ENCODE measurements around the gene UNC79. TPM values are rescaled to one million over a fixed set of nuclear protein-coding genes. Genes with fewer than 3 reads are reported as not detected.

The UNC79 gene
- total RNA-seq, 1 donor from 2014 or later: 0.03 TPM

- no peak for DNase-seq (ENCODE audit: low spot score)
- H3K27ac Mint-ChIP-seq: no peak overlapping the region
- H3K36me3 Mint-ChIP-seq (ENCODE audit: low read depth): no peaks in the 10 kb centered on the region
- peaks cover 8% of the 10 kb centered on the region for H3K27me3 Mint-ChIP-seq (ENCODE audit: insufficient read depth)
- H3K9me3 Mint-ChIP-seq: no peaks in the 10 kb centered on the region
- H3K4me3 Mint-ChIP-seq: no peak overlapping the region
- H3K4me1 Mint-ChIP-seq (ENCODE audit: low read depth): no peaks in the 10 kb centered on the region
- intact Hi-C loops (cut with micrococcal nuclease): loop anchor here (1.0 kb wide), 3 partner anchors 238 to 481 kb away; no protein-coding TSS in a partner anchor
Measured at GRCh38 chr14:93655078-93655750, 224.5 kb downstream of the UNC79 start.

DNA sequence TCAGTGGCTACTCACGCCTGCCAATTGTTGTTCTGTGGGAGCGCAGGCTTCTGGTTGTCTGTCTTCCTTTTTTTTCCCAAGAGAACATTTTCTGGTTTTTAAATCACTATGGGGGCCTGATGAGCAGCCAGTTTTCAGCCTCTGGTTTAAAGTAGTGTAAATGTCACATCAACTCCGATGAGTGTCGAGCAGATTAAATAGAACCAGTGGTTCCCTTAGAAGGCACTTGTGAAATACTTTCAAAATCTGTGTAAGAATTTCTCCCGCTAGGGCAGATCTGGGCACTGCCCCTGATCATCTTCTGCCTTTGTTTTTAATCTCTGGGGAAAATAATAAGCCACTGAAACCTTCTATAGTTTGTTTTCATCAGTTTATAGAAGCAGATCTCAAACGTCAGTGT, 227.1 kb downstream of the UNC79 start:
- H3K27ac Mint-ChIP-seq: no peak overlapping the region
- H3K4me3 Mint-ChIP-seq: no peak overlapping the region
- DNase-seq (ENCODE audit: low spot score): no peak
- intact Hi-C loops (cut with micrococcal nuclease): no loop called here
- H3K36me3 Mint-ChIP-seq (ENCODE audit: low read depth): no peaks in the 10 kb centered on the region
- H3K9me3 Mint-ChIP-seq: no peaks in the 10 kb centered on the region
- H3K27me3 Mint-ChIP-seq (ENCODE audit: insufficient read depth): peaks cover 4% of the 10 kb centered on the region
- H3K4me1 Mint-ChIP-seq (ENCODE audit: low read depth): no peaks in the 10 kb centered on the region

DNA sequence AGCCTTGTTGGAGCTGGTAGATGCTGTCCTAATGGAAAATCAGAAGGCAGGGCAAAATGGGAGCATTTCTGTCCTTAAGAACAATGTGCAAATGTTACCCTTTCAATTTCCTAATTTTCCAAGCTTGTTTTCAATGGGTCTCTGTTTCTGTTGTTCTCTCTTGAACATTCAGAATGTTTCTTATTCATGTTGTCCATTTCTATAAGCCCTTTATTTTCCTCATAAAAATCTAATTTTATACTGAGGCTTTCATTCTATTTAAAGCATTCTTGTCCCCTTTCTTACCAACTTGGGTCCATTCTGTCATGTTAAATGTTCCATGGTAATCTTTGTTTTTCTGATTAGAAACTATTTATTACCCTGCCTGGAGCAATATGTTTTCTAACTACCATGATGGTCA, 232.6 kb downstream of the UNC79 start:
- Mint-ChIP-seq H3K36me3 (ENCODE audit: low read depth) (no peaks in the 10 kb centered on the region), H3K4me3 (no peak overlapping the region), H3K4me1 (ENCODE audit: low read depth) (no peaks in the 10 kb centered on the region), H3K27ac (no peak overlapping the region), H3K27me3 (ENCODE audit: insufficient read depth) (peaks cover 7% of the 10 kb centered on the region), H3K9me3 (peaks cover 30% of the 10 kb centered on the region)
- DNase-seq (ENCODE audit: low spot score): no peak
- intact Hi-C loops (cut with micrococcal nuclease): no loop called here

- Mint-ChIP-seq H3K27me3 (ENCODE audit: insufficient read depth) (peaks cover 7% of the 10 kb centered on the region), H3K9me3 (peaks cover 30% of the 10 kb centered on the region)
Measured at GRCh38 chr14:93665169-93665568, 234.4 kb downstream of the UNC79 start.

GRCh38 chr14:93669632-93670031, 238.9 kb downstream of the UNC79 start:
- Mint-ChIP-seq H3K27ac (no peak overlapping the region), H3K27me3 (ENCODE audit: insufficient read depth) (peaks cover 12% of the 10 kb centered on the region), H3K36me3 (ENCODE audit: low read depth) (no peaks in the 10 kb centered on the region), H3K4me3 (no peak overlapping the region), H3K9me3 (peaks cover 23% of the 10 kb centered on the region), H3K4me1 (ENCODE audit: low read depth) (no peaks in the 10 kb centered on the region)
- intact Hi-C loops (cut with micrococcal nuclease): no loop called here
- no peak for DNase-seq (ENCODE audit: low spot score)

More at GRCh38 chr14:93665169-93665568, 234.4 kb downstream of the UNC79 start:
- H3K4me3 Mint-ChIP-seq: no peak overlapping the region
- H3K27ac Mint-ChIP-seq: no peak overlapping the region
- H3K4me1 Mint-ChIP-seq (ENCODE audit: low read depth): no peaks in the 10 kb centered on the region
- intact Hi-C loops (cut with micrococcal nuclease): no loop called here
- H3K36me3 Mint-ChIP-seq (ENCODE audit: low read depth): no peaks in the 10 kb centered on the region
- no peak for DNase-seq (ENCODE audit: low spot score)

GRCh38 chr14:93674343-93674742, 243.6 kb downstream of the UNC79 start:
- H3K27ac Mint-ChIP-seq: no peak overlapping the region
- no peak for DNase-seq (ENCODE audit: low spot score)
- intact Hi-C loops (cut with micrococcal nuclease): no loop called here
- peaks cover 7% of the 10 kb centered on the region for H3K27me3 Mint-ChIP-seq (ENCODE audit: insufficient read depth)
- H3K9me3 Mint-ChIP-seq: no peaks in the 10 kb centered on the region
- no peaks in the 10 kb centered on the region for H3K36me3 Mint-ChIP-seq (ENCODE audit: low read depth)
- no peak overlapping the region for H3K4me3 Mint-ChIP-seq
- no peaks in the 10 kb centered on the region for H3K4me1 Mint-ChIP-seq (ENCODE audit: low read depth)

DNA sequence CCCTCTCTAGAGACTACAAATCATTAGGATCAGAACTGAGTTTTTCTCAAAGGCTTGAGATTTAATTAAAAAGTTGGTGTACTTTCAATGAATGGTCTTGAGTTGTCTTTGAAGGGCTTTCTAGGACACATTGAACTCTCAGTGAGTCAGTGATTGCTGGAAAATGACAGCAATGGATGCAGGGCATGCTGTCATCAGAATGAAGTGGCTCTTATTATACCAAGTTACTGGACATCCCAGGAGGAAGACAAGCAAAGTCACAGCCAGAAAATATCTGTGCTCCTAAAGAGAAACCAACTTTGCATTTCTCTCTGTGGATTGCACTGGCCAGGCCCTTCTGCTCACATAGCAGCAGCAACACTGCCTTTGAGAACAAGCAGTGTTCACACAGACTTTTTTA, 244.9 kb downstream of the UNC79 start:
- Mint-ChIP-seq H3K27ac (no peak overlapping the region), H3K4me1 (ENCODE audit: low read depth) (no peaks in the 10 kb centered on the region), H3K4me3 (no peak overlapping the region), H3K36me3 (ENCODE audit: low read depth) (no peaks in the 10 kb centered on the region), H3K27me3 (ENCODE audit: insufficient read depth) (peaks cover 12% of the 10 kb centered on the region), H3K9me3 (no peaks in the 10 kb centered on the region)
- no peak for DNase-seq (ENCODE audit: low spot score)
- intact Hi-C loops (cut with micrococcal nuclease): no loop called here

DNA sequence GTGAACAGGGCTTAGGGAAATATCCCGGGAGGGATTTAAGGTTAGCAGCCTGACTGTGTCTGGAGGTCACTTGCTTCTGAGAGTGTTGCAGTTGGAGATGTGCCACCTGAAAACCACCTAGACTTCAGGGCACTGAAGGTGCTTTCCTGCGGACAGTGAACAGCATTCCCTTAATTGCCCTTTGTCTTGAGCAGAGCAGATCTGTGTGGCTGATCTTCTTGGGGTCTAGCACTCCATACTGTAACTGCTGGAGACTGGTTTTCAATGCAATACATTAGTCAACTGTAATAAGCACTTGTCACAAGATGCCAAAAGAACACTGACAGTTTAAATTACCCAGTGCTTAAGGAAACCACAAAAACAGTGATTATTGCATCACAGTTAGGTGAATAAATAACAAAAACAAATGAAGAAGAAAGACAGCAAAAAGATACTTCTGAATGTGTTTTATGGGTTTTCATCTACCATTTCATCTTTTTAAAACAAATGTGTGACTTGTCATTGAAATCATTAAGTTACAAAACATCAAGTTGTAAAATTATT, 245.7 kb downstream of the UNC79 start:
- Mint-ChIP-seq H3K9me3 (no peaks in the 10 kb centered on the region), H3K36me3 (ENCODE audit: low read depth) (no peaks in the 10 kb centered on the region), H3K27ac (no peak overlapping the region), H3K4me1 (ENCODE audit: low read depth) (no peaks in the 10 kb centered on the region), H3K4me3 (no peak overlapping the region), H3K27me3 (ENCODE audit: insufficient read depth) (peaks cover 12% of the 10 kb centered on the region)
- intact Hi-C loops (cut with micrococcal nuclease): no loop called here
- DNase-seq (ENCODE audit: low spot score): no peak

DNA sequence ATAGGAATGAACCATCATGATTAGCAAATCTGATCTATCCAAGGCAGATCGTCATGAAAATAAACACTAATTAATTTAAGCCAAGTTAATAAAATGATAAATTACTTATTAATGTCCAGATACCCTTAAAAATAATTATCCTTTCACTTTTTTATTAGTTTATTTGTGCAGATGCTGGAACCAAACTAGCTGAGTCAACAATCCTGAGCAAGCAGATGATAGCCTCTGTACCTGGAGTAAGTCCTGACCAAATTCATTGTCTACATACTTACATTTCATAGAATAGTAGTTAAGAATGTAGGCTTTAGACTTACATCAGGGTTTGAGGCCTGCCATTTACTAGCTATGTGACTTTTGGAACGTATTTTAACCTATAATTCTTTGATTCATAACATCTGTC, 251.7 kb downstream of the UNC79 start:
- Mint-ChIP-seq H3K36me3 (ENCODE audit: low read depth) (no peaks in the 10 kb centered on the region), H3K9me3 (no peaks in the 10 kb centered on the region), H3K4me3 (no peak overlapping the region), H3K27ac (no peak overlapping the region), H3K27me3 (ENCODE audit: insufficient read depth) (peaks cover 5% of the 10 kb centered on the region), H3K4me1 (ENCODE audit: low read depth) (no peaks in the 10 kb centered on the region)
- DNase-seq (ENCODE audit: low spot score): no peak
- intact Hi-C loops (cut with micrococcal nuclease): no loop called here

DNA sequence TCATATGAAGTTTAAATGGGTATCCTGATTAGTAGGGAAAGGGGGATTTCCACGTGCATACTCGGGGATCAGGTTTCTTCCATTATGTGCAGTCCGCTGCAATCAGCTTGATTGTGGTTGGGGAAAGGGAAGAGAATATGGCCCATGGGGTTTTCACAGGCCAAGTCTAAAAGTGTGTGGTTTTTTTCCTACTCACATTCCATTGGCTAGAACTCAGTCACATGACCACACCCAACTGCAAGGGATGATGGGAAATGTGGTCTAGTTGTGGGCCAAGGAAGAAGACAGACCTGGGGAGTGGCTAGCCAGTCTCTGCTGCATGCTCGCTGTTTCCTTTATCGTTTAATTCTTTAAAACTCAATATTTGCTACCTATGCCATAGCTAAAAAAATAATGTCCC, 252.5 kb downstream of the UNC79 start:
- Mint-ChIP-seq H3K4me1 (ENCODE audit: low read depth) (no peaks in the 10 kb centered on the region), H3K36me3 (ENCODE audit: low read depth) (no peaks in the 10 kb centered on the region), H3K9me3 (no peaks in the 10 kb centered on the region), H3K4me3 (no peak overlapping the region), H3K27ac (no peak overlapping the region), H3K27me3 (ENCODE audit: insufficient read depth) (peaks cover 7% of the 10 kb centered on the region)
- intact Hi-C loops (cut with micrococcal nuclease): no loop called here
- DNase-seq (ENCODE audit: low spot score): no peak

DNA sequence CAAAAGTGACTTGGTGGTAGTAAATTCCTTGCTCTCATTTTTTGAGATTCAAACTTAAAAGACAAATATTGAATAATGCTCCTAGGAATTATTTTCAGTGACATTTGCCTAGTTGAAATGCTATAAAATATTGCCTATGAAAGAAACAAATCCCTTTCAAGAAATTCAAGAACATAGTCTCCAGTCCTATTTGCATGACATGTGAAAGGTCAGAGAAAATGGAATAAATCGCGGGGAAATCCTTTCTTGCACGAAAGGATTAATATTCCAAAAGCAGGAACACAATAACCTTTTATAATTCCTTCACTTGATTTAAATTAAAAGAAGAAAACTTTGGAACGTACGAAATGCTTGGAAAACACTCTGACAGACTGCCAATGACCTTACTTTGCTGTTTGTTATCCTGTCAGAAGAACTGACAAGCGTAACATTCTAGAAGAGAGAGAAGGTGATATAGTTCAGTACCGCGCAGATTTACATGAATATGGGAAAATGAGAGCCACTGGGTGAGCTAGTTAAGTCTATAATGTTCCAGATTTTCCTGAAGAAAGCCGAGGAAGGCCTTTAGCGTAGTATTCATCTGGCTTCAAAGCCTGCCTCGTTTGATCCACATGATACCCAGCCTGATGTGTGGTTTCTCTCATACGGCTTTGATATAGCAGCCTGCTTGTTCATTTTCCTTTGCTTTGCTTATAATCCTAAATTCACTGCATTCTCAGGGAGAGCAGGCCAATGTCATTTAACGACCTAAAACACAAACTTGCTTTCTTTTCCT, 254.6 kb downstream of the UNC79 start:
- DNase-seq (ENCODE audit: low spot score): no peak
- Mint-ChIP-seq H3K27ac (no peak overlapping the region), H3K27me3 (ENCODE audit: insufficient read depth) (peaks cover 2% of the 10 kb centered on the region), H3K9me3 (no peaks in the 10 kb centered on the region), H3K36me3 (ENCODE audit: low read depth) (no peaks in the 10 kb centered on the region), H3K4me1 (ENCODE audit: low read depth) (no peaks in the 10 kb centered on the region), H3K4me3 (no peak overlapping the region)
- intact Hi-C loops (cut with micrococcal nuclease): no loop called here

DNA sequence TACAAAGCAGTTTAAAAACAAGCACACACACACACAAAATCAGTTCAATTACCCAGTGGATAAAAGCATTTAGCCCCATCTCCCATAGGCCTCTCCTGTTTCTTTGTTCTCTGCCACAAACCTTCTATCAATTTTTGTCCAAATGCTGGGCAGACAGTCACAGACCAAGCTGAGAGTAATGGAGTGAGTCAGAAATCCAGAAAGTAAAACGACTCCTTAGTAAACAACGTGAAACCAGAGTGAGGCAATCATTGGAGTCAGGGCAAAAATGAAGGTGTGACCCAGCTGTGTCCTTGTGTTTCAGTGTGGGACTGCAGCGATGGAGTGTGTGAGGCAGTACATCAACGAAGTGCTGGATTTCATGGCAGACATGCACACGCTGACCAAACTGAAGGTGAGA, 255.5 kb downstream of the UNC79 start:
- Mint-ChIP-seq H3K4me1 (ENCODE audit: low read depth) (no peaks in the 10 kb centered on the region), H3K36me3 (ENCODE audit: low read depth) (no peaks in the 10 kb centered on the region), H3K4me3 (no peak overlapping the region), H3K9me3 (no peaks in the 10 kb centered on the region), H3K27me3 (ENCODE audit: insufficient read depth) (peaks cover 2% of the 10 kb centered on the region), H3K27ac (no peak overlapping the region)
- intact Hi-C loops (cut with micrococcal nuclease): no loop called here
- no peak for DNase-seq (ENCODE audit: low spot score)

- H3K4me3 Mint-ChIP-seq: no peak overlapping the region
Measured at GRCh38 chr14:93688239-93688666, 257.5 kb downstream of the UNC79 start.

More at GRCh38 chr14:93688239-93688666, 257.5 kb downstream of the UNC79 start:
- DNase-seq (ENCODE audit: low spot score): no peak
- intact Hi-C loops (cut with micrococcal nuclease): no loop called here
- Mint-ChIP-seq H3K27me3 (ENCODE audit: insufficient read depth) (peaks cover 2% of the 10 kb centered on the region), H3K36me3 (ENCODE audit: low read depth) (no peaks in the 10 kb centered on the region), H3K27ac (no peak overlapping the region), H3K9me3 (no peaks in the 10 kb centered on the region), H3K4me1 (ENCODE audit: low read depth) (no peaks in the 10 kb centered on the region)

All from activated T-helper 1 cell treated with anti-CD3 and anti-CD28 coated beads, Interleukin-12 subunit alpha, Interleukin-12 subunit beta, Interleukin-2, Interleukin-4 antibody, amounts not matched to agents 30 ng/mL and 10 ng/mL and 1 ng/mL, durations not matched to agents 14 hours and 24 hours and 36 hours (primary cell).